Activated T-helper 1 cell treated with anti-CD3 and anti-CD28 coated beads, Interleukin-12 subunit alpha, Interleukin-12 subunit beta, Interleukin-2, Interleukin-4 antibody, amounts not matched to agents 30 ng/mL and 10 ng/mL and 1 ng/mL, durations not matched to agents 14 hours and 24 hours and 36 hours (primary cell): ENCODE data around the gene GMPPB. TPM values are rescaled to one million over a fixed set of nuclear protein-coding genes. Genes with fewer than 3 reads are reported as not detected.

Experiments used
- DNase-seq: peaks from one replicate; pipeline ENCODE4 v3.0.0; 2021; ENCODE audit warnings: low spot score
- H3K27ac Mint-ChIP-seq: one replicate; pipeline ENCODE4 v1.8.0; 2021; ENCODE audit warnings: mild to moderate bottlenecking, mixed read lengths
- H3K27me3 Mint-ChIP-seq: one replicate; pipeline ENCODE4 v1.8.0; 2022; ENCODE audit warnings: mild to moderate bottlenecking, moderate library complexity, mixed read lengths; ENCODE audit not compliant: insufficient read depth
- H3K36me3 Mint-ChIP-seq: one replicate; pipeline ENCODE4 v1.8.0; 2021; ENCODE audit warnings: low read depth, mixed read lengths
- H3K4me1 Mint-ChIP-seq: one replicate; pipeline ENCODE4 v1.8.0; 2021; ENCODE audit warnings: low read depth, mixed read lengths
- H3K4me3 Mint-ChIP-seq: one replicate; pipeline ENCODE4 v1.8.0; 2021; ENCODE audit warnings: mild to moderate bottlenecking, moderate library complexity, mixed read lengths
- H3K9me3 Mint-ChIP-seq: one replicate; pipeline ENCODE4 v1.8.0; 2021; ENCODE audit warnings: mixed read lengths
- intact Hi-C: fragments of 100-400 bp; cut with micrococcal nuclease; formaldehyde crosslinking; loops from one replicate; pipeline ENCODE4 v1.15.1; 2024
- total RNA-seq: library from RNA; stranded (reverse); gene quantifications from 2 replicates; pipeline ENCODE4 v1.2.3, GENCODE V29; 2022

GMPPB gene
- total RNA-seq, 1 donor from 2014 or later, result 49.2 TPM

DNA sequence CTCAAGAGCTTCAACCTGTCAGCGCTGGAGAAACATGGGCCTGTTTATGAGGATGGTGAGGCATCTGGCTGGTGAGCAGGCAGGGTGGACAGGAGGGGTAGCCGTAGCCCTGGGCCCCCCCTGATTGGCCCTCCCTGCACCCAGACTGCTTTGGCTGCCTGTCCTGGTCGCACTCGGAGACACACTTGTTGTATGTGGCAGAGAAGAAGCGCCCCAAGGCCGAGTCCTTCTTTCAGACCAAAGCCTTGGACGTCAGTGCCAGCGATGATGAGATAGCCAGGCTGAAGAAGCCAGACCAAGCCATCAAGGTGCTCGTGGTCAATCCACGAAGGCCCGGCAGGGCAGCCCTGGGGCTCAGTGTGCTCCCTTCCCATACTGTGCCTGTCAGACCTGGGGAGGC, 47.8 kb downstream of the GMPPB start:
- Mint-ChIP-seq H3K36me3 (peaks cover 22% of the 10 kb centered on the region), H3K4me1 (peaks cover 19% of the 10 kb centered on the region), H3K27ac (no peak overlapping the region), H3K27me3 (no peaks in the 10 kb centered on the region), H3K9me3 (no peaks in the 10 kb centered on the region), H3K4me3 (no peak overlapping the region)
- DNase-seq, result no peak
- intact Hi-C loops, result loop anchor here (2.0 kb wide), 1 partner anchor 1119 kb away; the partner anchor contains the start of gene PFKFB4

DNA sequence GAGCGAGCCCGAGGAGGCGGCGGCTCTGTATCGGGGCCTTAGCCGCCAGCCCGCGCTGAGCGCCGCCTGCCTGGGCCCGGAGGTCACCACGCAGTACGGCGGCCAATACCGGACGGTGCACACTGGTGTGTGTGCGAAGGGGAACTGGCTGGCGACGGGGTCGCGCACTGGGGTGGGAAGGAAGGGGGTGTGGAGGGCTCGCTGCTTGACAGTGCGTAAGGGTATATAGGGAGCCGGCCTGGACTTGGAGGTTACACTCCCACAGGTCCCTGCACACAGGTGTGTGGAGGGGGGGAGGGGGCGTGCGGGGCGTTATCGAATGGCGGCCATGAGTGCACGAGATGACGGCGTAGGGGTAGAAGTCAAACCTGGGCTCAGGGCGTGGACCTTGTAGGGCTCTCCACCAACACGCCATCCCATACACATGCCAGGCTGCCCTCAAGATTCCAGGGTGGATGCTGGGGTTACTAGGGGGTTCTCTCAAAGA, 49.2 kb downstream of the GMPPB start:
- peak overlapping the region; percentile 87 for H3K4me3 Mint-ChIP-seq
- intact Hi-C loops, result loop anchor here (1.0 to 5.0 kb wide), 10 partner anchors 15 to 1118 kb away; partner anchors contain the start of genes AMIGO3, DAG1, GMPPB and GNAI2
- no peaks in the 10 kb centered on the region for H3K27me3 Mint-ChIP-seq
- H3K27ac Mint-ChIP-seq, result no peak overlapping the region
- H3K36me3 Mint-ChIP-seq, result peaks cover 17% of the 10 kb centered on the region
- DNase-seq, result no peak
- H3K9me3 Mint-ChIP-seq, result no peaks in the 10 kb centered on the region
- H3K4me1 Mint-ChIP-seq, result peaks cover 19% of the 10 kb centered on the region

DNA sequence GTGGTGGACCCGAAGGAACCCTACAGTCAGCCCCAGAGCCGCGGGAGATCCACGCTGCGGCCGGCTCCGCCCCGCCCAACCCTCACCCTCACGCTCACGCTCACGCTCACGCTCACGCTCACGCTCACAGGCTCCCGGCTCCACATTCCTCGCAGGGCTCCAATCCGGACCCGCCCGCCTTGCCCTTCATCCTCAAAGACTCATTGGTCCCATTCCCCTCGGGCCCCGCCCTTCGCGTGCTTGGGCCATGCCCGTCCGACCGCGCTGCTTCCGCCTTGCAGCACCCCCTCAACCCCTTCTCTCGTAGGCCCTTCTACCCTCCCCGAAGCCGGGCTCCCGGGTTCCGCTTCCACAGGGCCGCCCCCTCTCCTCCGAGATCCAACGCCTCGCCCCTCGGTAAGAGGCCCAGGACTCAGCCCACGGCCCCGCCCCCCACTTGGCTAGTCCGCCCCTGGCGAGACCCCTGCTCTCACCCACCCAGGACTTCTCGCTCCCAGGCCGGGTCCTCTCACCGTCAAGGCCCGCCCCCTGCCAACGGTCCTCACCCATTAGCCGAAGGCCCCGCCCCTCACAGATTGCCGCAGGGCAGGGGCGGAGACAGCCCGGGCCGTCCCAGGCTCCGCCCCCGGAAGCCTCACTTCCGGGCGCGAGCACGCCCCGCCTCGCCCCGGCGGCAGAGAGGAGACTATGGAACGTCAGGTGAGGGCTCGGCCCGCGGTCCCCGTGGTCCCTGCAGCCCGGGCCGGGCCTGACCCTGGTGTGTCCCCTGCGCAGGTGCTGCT, 49.8 kb downstream of the GMPPB start, which contains the start of gene APEH:
Gene APEH (plus strand): TSS at position 637 of the 782 bp plus-strand sequence. CDS start 51 bp downstream, at position 688.
- Mint-ChIP-seq H3K27ac (peak within 1 kb of the TSS; percentile 96), H3K9me3 (no peaks in the 10 kb centered on the region), H3K27me3 (no peaks in the 10 kb centered on the region), H3K4me1 (peaks cover 19% of the 10 kb centered on the region), H3K4me3 (peak within 1 kb of the TSS; percentile 87), H3K36me3 (peaks cover 17% of the 10 kb centered on the region)
- DNase-seq, result peak; percentile 96
- intact Hi-C loops, result loop anchor here (1.0 to 5.0 kb wide), 12 partner anchors 15 to 1117 kb away; partner anchors contain the start of genes AMIGO3, BSN, DAG1 and GMPPB

DNA sequence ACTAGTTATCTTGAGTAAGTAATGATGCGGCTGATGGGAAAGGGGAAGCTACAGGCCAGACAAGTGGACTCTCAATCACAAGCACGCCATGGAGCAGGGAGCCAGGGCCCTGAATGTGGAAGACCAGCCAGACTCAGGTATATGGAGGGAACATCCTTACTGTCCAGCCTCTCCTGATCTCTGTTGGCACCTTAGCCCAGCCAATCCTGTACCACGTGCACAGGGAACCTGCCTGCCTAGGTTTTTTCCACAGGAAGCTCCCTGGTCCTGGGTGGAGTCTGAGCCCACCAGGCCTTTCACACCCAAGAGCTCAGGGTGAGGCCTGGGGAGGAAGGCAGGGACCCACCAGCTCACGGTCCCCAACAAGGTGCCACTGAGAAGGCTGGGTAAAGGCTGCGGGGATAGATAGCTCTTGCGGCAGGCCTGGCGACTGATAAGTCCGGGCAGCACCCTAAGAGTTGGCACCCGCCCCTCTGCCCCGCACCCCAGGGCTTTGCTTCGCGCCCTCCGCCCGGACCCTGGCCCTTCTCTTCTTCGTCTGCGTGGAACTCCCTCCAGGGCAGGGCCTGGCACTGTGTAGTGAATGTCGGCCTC, 50.5 kb downstream of the GMPPB start:
- H3K27ac Mint-ChIP-seq, result peak overlapping the region; percentile 96
- H3K27me3 Mint-ChIP-seq, result no peaks in the 10 kb centered on the region
- H3K4me1 Mint-ChIP-seq, result peaks cover 19% of the 10 kb centered on the region
- H3K36me3 Mint-ChIP-seq, result peaks cover 15% of the 10 kb centered on the region
- peak overlapping the region; percentile 87 for H3K4me3 Mint-ChIP-seq
- intact Hi-C loops, result loop anchor here (1.0 to 5.0 kb wide), 6 partner anchors 113 to 646 kb away; partner anchors contain the start of genes BSN, GNAI2, HYAL3 and IMPDH2
- no peak for DNase-seq
- H3K9me3 Mint-ChIP-seq, result no peaks in the 10 kb centered on the region

DNA sequence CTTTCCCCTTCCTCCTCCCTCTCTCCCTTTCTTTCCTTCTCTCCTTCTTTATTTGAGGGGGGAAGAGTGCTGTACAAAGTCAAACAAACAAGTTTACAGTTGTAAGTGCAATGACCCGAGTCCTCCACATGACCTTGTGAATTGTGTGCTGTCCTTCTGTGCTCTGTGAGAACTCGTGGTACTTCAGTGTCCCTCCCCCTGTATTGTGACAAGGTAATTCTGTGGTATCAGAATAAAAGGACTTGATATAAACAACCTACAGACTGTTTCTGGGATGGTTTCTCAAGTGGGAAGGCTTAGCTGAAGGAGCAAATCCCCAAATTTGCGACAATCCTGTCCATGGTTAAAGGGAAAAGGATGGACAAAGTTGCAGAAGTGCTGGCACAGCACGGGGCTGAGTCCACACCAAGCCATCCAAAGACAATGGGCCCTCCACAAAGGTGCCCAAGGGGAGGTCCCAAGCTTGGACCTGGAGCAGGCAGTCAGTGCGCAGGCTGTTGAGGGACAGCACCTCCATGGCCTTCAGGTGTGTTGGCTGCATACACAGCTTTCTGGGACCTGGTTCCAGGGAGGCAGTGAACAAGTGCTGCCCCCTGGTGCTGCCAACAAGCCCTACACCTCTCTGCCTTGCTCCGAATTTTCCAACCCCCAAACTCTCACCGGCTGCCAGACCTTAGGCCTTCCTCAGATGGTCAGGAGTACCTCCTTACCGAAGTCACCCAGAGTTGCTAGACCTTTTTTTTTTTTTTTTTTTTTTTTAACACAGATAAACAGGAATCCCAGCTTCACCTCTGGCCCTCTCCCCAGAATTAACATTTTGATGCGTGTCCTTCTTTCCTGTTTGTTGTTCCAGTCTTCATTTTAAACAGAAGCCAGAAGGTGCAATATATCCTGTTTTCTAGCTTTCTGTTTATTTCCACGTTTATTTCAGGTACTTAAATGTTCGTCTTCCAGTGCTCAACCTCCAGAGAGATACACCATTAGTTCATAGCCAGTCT, 52.2 kb downstream of the GMPPB start:
- peak overlapping the region; percentile 75 for H3K27ac Mint-ChIP-seq
- intact Hi-C loops, result loop anchor here (1.0 to 5.0 kb wide), 6 partner anchors 105 to 644 kb away; partner anchors contain the start of genes GNAI2, HYAL3, IMPDH2 and NAA80
- no peaks in the 10 kb centered on the region for H3K9me3 Mint-ChIP-seq
- peaks cover 19% of the 10 kb centered on the region for H3K4me1 Mint-ChIP-seq
- peak overlapping the region; percentile 79 for H3K4me3 Mint-ChIP-seq
- H3K27me3 Mint-ChIP-seq, result no peaks in the 10 kb centered on the region
- peak; percentile 62 for DNase-seq
- H3K36me3 Mint-ChIP-seq, result peaks cover 8% of the 10 kb centered on the region

DNA sequence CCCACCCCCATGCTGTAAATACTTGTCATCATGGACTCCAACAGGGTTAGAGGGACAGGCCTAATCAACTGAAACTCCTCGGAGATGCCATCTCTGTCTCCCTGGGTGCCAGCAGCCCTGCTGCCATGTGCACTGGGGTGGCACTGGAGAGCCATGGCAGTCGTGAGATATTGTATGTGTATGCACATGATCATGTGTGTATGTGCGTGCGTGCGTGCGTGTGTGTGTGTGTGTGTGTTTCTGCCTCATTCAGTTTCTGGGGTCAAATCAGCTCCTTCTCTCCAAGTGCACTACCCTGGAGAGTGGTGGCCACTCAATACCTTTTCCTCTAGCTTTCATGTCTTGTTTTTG, 52.8 kb downstream of the GMPPB start:
- H3K27me3 Mint-ChIP-seq, result no peaks in the 10 kb centered on the region
- no peak for DNase-seq
- H3K4me1 Mint-ChIP-seq, result peaks cover 19% of the 10 kb centered on the region
- no peaks in the 10 kb centered on the region for H3K9me3 Mint-ChIP-seq
- intact Hi-C loops, result loop anchor here (1.0 to 5.0 kb wide), 6 partner anchors 105 to 644 kb away; partner anchors contain the start of genes GNAI2, HYAL3, IMPDH2 and NAA80
- H3K36me3 Mint-ChIP-seq, result peaks cover 5% of the 10 kb centered on the region
- no peak overlapping the region for H3K4me3 Mint-ChIP-seq
- H3K27ac Mint-ChIP-seq, result no peak overlapping the region

Other genes starting within 250 kb of the GMPPB start
- 0.13 and 0.34 TPM in 2 replicates for gene BSN, start 169.5 kb downstream of the GMPPB start, total RNA-seq
- gene APEH, start 49.6 kb downstream of the GMPPB start, total RNA-seq, result 113 and 115 TPM in 2 replicates
- 6.5 and 8.2 TPM in 2 replicates for gene MST1, start 34.5 kb downstream of the GMPPB start, total RNA-seq
- gene RNF123, start 34.4 kb downstream of the GMPPB start, total RNA-seq, result 53.8 and 54.3 TPM in 2 replicates
- gene AMIGO3, start 4.3 kb downstream of the GMPPB start, total RNA-seq, result 0.39 TPM in 1 of 2 replicates, not detected in the other
- gene IP6K1, start 62.6 kb upstream of the GMPPB start, total RNA-seq, result 49.3 and 52.4 TPM in 2 replicates
- not detected in 2 replicates for gene CDHR4, start 75.9 kb upstream of the GMPPB start, total RNA-seq
- 1.3 and 2.7 TPM in 2 replicates for gene INKA1, start 79.3 kb upstream of the GMPPB start, total RNA-seq
- 90.3 and 97.5 TPM in 2 replicates for gene UBA7, start 90.0 kb upstream of the GMPPB start, total RNA-seq
- 26.5 and 27.9 TPM in 2 replicates for gene TRAIP, start 132.6 kb upstream of the GMPPB start, total RNA-seq
- 0.96 and 1.0 TPM in 2 replicates for gene CAMKV, start 146.0 kb upstream of the GMPPB start, total RNA-seq
- gene MST1R, start 179.9 kb upstream of the GMPPB start, total RNA-seq, result 1.6 and 2.5 TPM in 2 replicates
- gene MON1A, start 205.9 kb upstream of the GMPPB start, total RNA-seq, result 15.5 and 17.3 TPM in 2 replicates
- gene RBM6, start 216.2 kb upstream of the GMPPB start, total RNA-seq, result 99.0 and 100 TPM in 2 replicates